GM19438 (cell line): ENCODE data around the gene NPIPA1.
"Not testable (repeated sequence)": the region's sequence is repeated elsewhere in the genome, so short reads cannot be mapped to it uniquely, and the experiment has no call there.

Source experiments
- ATAC-seq: cut with Tn5 transposase; IDR thresholded peaks from one replicate; pipeline ENCODE4 v1.9.1; 2021; ENCODE audit warnings: low read depth; ENCODE audit not compliant: unreplicated experiment

Gene NPIPA1

GRCh38 chr16:14937143-14937542 lies at the start of gene NPIPA1:
NPIPA1 (plus strand) TSS chr16:14937443; CDS start chr16:14937443, 0 bp downstream.
- not testable (repeated sequence) for ATAC-seq

- ATAC-seq: not testable (repeated sequence)
Observed at GRCh38 chr16:14892111-14892510, 45.1 kb upstream of the NPIPA1 start.

- not testable (repeated sequence) for ATAC-seq
Observed at GRCh38 chr16:14895382-14895781, 41.9 kb upstream of the NPIPA1 start.

- ATAC-seq: not testable (repeated sequence)
Observed at GRCh38 chr16:14896023-14896422, 41.2 kb upstream of the NPIPA1 start.

GRCh38 chr16:14897006-14897664 lies 40.1 kb upstream of the NPIPA1 start:
- not testable (repeated sequence) for ATAC-seq

- ATAC-seq: not testable (repeated sequence)
Observed at GRCh38 chr16:14898162-14898561, 39.1 kb upstream of the NPIPA1 start.

- not testable (repeated sequence) for ATAC-seq
Observed at GRCh38 chr16:14903191-14903957, 33.9 kb upstream of the NPIPA1 start.

GRCh38 chr16:14909744-14910143 lies 27.5 kb upstream of the NPIPA1 start:
- ATAC-seq: not testable (repeated sequence)

GRCh38 chr16:14910833-14911629 lies 26.2 kb upstream of the NPIPA1 start:
- ATAC-seq: not testable (repeated sequence)

- ATAC-seq: not testable (repeated sequence)
Observed at GRCh38 chr16:14911954-14912353, 25.3 kb upstream of the NPIPA1 start.

GRCh38 chr16:14912588-14912987 lies 24.7 kb upstream of the NPIPA1 start:
- not testable (repeated sequence) for ATAC-seq

- not testable (repeated sequence) for ATAC-seq
Observed at GRCh38 chr16:14918504-14918903, 18.7 kb upstream of the NPIPA1 start.

GRCh38 chr16:14919837-14920600 lies 17.2 kb upstream of the NPIPA1 start:
- not testable (repeated sequence) for ATAC-seq

GRCh38 chr16:14922285-14922684 lies 15.0 kb upstream of the NPIPA1 start:
- not testable (repeated sequence) for ATAC-seq

GRCh38 chr16:14922968-14923367 lies 14.3 kb upstream of the NPIPA1 start:
- ATAC-seq: not testable (repeated sequence)

- not testable (repeated sequence) for ATAC-seq
Observed at GRCh38 chr16:14923394-14924088, 13.7 kb upstream of the NPIPA1 start.

GRCh38 chr16:14924359-14924758 lies 12.9 kb upstream of the NPIPA1 start:
- ATAC-seq: not testable (repeated sequence)

GRCh38 chr16:14924982-14925381 lies 12.3 kb upstream of the NPIPA1 start:
- ATAC-seq: not testable (repeated sequence)

- not testable (repeated sequence) for ATAC-seq
Observed at GRCh38 chr16:14928064-14928714, 9.1 kb upstream of the NPIPA1 start.
